Liver (tissue), 9 donors: ENCODE data around the gene ANKRD11. TPM values are rescaled to one million over a fixed set of nuclear protein-coding genes. Genes with fewer than 3 reads are reported as not detected.
A peak's percentile ranks its signal among the peaks of the same experiment; 100 is the strongest.

Source experiments
- DNase-seq: peaks from one replicate; pipeline ENCODE4 v3.0.0-alpha.2; 2017; ENCODE audit warnings: low spot score
- H3K27ac ChIP-seq, 2 donors: one replicate each; pipeline ENCODE4 v1.7.0; 2013; ENCODE audit warnings: inconsistent platforms in 2 of 2, low read length in 2 of 2, control low read depth in 1 of 2, low read depth in 1 of 2, mild to moderate bottlenecking in 1 of 2
- H3K27me3 ChIP-seq, 4 donors: one replicate each; pipeline versions ENCODE4 v1.6.1 to v1.7.0; 2013; ENCODE audit warnings: low read length in 3 of 4, inconsistent platforms in 1 of 4, mild to moderate bottlenecking in 1 of 4, moderate library complexity in 1 of 4; ENCODE audit not compliant: control insufficient read depth in 4 of 4, insufficient read depth in 4 of 4
- H3K36me3 ChIP-seq, 4 donors: one replicate each; pipeline versions ENCODE4 v1.6.1 to v1.7.0; 2013; ENCODE audit warnings: low read length in 3 of 4, mild to moderate bottlenecking in 3 of 4, low read depth in 1 of 4, moderate library complexity in 1 of 4; ENCODE audit not compliant: control insufficient read depth in 4 of 4, insufficient read depth in 3 of 4
- H3K4me1 ChIP-seq, 4 donors: one replicate each; pipeline versions ENCODE4 v1.6.1 to v1.7.0; 2013; ENCODE audit warnings: low read length in 3 of 4, mild to moderate bottlenecking in 3 of 4, moderate library complexity in 1 of 4; ENCODE audit not compliant: control insufficient read depth in 4 of 4, insufficient read depth in 4 of 4
- H3K4me3 ChIP-seq, 3 donors: one replicate each; pipeline versions ENCODE4 v1.6.1 to v1.7.0; 2013; ENCODE audit warnings: low read length in 3 of 3, control low read depth in 1 of 3, low read depth in 1 of 3, mild to moderate bottlenecking in 1 of 3
- H3K9ac ChIP-seq, 2 donors: one replicate each; pipeline ENCODE4 v1.7.0; 2013; ENCODE audit warnings: low read length in 2 of 2, mild to moderate bottlenecking in 2 of 2, moderate library complexity in 2 of 2, control low read depth in 1 of 2, low read depth in 1 of 2
- H3K9me3 ChIP-seq, 4 donors: one replicate each; pipeline versions ENCODE4 v1.6.1 to v1.7.0; 2013; ENCODE audit warnings: low read length in 3 of 4; ENCODE audit not compliant: control insufficient read depth in 4 of 4
- EGR1 ChIP-seq, 2 donors: IDR thresholded peaks; 2 replicates each; pipeline ENCODE4 v1.6.1; 2016 to 2018; ENCODE audit warnings: antibody characterized with exemption in 2 of 2, low read depth in 2 of 2
- FOXA1 ChIP-seq: IDR thresholded peaks from 2 replicates; pipeline ENCODE4 v1.6.1; 2016; ENCODE audit warnings: antibody characterized with exemption
- FOXA2 ChIP-seq: IDR thresholded peaks from 2 replicates; pipeline ENCODE4 v1.6.1; 2016; ENCODE audit warnings: antibody characterized with exemption
- GABPA ChIP-seq, 2 donors: IDR thresholded peaks in 1 of 2; conservative IDR thresholded peaks in 1 of 2; 2 replicates each; pipeline ENCODE4 v1.6.1; 2016; ENCODE audit warnings: antibody characterized with exemption in 2 of 2, mild to moderate bottlenecking in 1 of 2, moderate library complexity in 1 of 2
- HNF4A ChIP-seq, 2 donors: conservative IDR thresholded peaks; 2 replicates each; pipeline ENCODE4 v1.6.1; 2016; ENCODE audit warnings: antibody characterized with exemption in 2 of 2, mild to moderate bottlenecking in 2 of 2
- HNF4G ChIP-seq: IDR thresholded peaks from 2 replicates; pipeline ENCODE4 v1.6.1; 2016; ENCODE audit warnings: antibody characterized with exemption
- JUND ChIP-seq, 2 donors: IDR thresholded peaks; 2 replicates each; pipeline ENCODE4 v1.6.1; 2016; ENCODE audit warnings: antibody characterized with exemption in 2 of 2
- RAD21 ChIP-seq, 2 donors: IDR thresholded peaks; 2 replicates each; pipeline ENCODE4 v1.6.1; 2016; ENCODE audit warnings: antibody characterized with exemption in 2 of 2, mild to moderate bottlenecking in 2 of 2
- RXRA ChIP-seq, 2 donors: IDR thresholded peaks; 2 replicates each; pipeline ENCODE4 v1.6.1; 2017 to 2018; ENCODE audit warnings: antibody characterized with exemption in 2 of 2, mild to moderate bottlenecking in 1 of 2
- SP1 ChIP-seq: IDR thresholded peaks from 2 replicates; pipeline ENCODE4 v1.6.1; 2018; ENCODE audit warnings: antibody characterized with exemption, mild to moderate bottlenecking
- TAF1 ChIP-seq: conservative IDR thresholded peaks from 2 replicates; pipeline ENCODE4 v1.6.1; 2016; ENCODE audit warnings: antibody characterized with exemption, mild to moderate bottlenecking
- YY1 ChIP-seq: IDR thresholded peaks from 2 replicates; pipeline ENCODE4 v1.6.1; 2016; ENCODE audit warnings: antibody characterized with exemption, mild to moderate bottlenecking
- WGBS: extraction: QIAGEN DNeasy Blood & Tissue Kit; methylation state at CpG from one replicate; pipeline ENCODE4 v1.1.7; 2013; 5-methylcytosine and 5-hydroxymethylcytosine counted together
- polyA plus RNA-seq, 2 donors: library from polyadenylated mRNA; stranded (reverse) in 1 of 2; unstranded in 1 of 2; fragments of 200-250 nt in 1 of 2; fragments of >200 nt in 1 of 2; fragmentation: Nextera tagmentation in 1 of 2; extraction: Ambion mirVana in 1 of 2; gene quantifications; one replicate each; pipeline versions ENCODE4 v1.2.1 to v1.2.3, GENCODE V29; 2013 to 2015
- total RNA-seq, 2 donors: library from RNA; depleted of rRNA; stranded (reverse); fragments of >200 nt; gene quantifications; one replicate each; pipeline ENCODE4 v1.2.3, GENCODE V29; 2014
- TF ChIP-seq, protein P1 (sequence below): IDR thresholded peaks from 2 replicates; pipeline ENCODE4 v1.6.1; 2016; ENCODE audit warnings: antibody characterized with exemption
- TF ChIP-seq, protein P2 (sequence below): IDR thresholded peaks from 2 replicates; pipeline ENCODE4 v1.6.1; 2016; ENCODE audit warnings: antibody characterized with exemption
- TF ChIP-seq, protein P3 (sequence below): IDR thresholded peaks from 2 replicates; pipeline ENCODE4 v1.6.1; 2016; ENCODE audit warnings: antibody characterized with exemption, mild to moderate bottlenecking
- TF ChIP-seq, protein P4 (sequence below): IDR thresholded peaks from 2 replicates; pipeline ENCODE4 v1.6.1; 2016; ENCODE audit warnings: antibody characterized with exemption
- TF ChIP-seq, protein P5 (sequence below): fragments of 150-350 bp; IDR thresholded peaks from 2 replicates; pipeline ENCODE4 v1.5.1; 2017; ENCODE audit warnings: improper control_type of control experiment, low read depth, low read length; ENCODE audit not compliant: missing input control
- donor health status: healthy.
- donor health status: healthy.
- donor health status: healthy.
- donor health status: healthy.
- donor health status: healthy.

The ANKRD11 gene
- total and polyA plus RNA-seq, 4 donors, result 16.3 to 55.1 (median 28.0) TPM

DNA sequence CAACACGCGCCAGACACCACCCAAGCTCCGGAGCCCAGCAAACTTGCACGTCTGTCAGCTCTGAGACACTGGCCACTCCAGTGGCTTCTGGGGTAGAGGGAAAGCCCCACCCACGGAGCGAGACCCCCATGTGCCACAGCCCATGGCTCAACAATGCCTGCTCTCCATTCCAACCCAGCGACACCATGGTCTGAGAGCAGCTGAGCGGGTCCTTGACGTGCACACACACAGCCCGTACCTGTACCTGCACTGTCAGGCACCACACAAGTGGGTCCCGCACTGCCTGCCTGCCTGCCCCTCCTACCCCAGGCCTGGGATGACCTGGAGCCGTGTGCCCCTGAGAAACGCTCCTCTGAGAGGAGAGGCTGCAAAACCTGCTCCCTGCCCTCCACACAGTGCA is 195.9 kb downstream of the ANKRD11 start:
- Histone ChIP-seq H3K27me3 (no peaks in the 10 kb centered on the region), H3K27ac (no peak overlapping the region), H3K4me1 (no peaks in the 10 kb centered on the region), H3K9me3 (no peaks in the 10 kb centered on the region), H3K4me3 (no peak overlapping the region), H3K36me3 (peaks cover 3 to 13% (median 6%) of the 10 kb centered on the region in 4 donors), H3K9ac (no peak overlapping the region)
- no peak for TF ChIP-seq GABPA (IDR thresholded peaks at IDR 0.05 in 1 of 2, conservative IDR thresholded peaks at IDR 0.05 in 1 of 2)
- no peak for TF ChIP-seq RXRA (IDR thresholded peaks at IDR 0.05)
- no peak for TF ChIP-seq EGR1 (IDR thresholded peaks at IDR 0.05; ENCODE audit: low read depth in 2 of 2)
- TF ChIP-seq HNF4G, result no peak
- DNase-seq, result no peak
- 93% methylated on average over 13 of the region's 13 CpGs for WGBS

DNA sequence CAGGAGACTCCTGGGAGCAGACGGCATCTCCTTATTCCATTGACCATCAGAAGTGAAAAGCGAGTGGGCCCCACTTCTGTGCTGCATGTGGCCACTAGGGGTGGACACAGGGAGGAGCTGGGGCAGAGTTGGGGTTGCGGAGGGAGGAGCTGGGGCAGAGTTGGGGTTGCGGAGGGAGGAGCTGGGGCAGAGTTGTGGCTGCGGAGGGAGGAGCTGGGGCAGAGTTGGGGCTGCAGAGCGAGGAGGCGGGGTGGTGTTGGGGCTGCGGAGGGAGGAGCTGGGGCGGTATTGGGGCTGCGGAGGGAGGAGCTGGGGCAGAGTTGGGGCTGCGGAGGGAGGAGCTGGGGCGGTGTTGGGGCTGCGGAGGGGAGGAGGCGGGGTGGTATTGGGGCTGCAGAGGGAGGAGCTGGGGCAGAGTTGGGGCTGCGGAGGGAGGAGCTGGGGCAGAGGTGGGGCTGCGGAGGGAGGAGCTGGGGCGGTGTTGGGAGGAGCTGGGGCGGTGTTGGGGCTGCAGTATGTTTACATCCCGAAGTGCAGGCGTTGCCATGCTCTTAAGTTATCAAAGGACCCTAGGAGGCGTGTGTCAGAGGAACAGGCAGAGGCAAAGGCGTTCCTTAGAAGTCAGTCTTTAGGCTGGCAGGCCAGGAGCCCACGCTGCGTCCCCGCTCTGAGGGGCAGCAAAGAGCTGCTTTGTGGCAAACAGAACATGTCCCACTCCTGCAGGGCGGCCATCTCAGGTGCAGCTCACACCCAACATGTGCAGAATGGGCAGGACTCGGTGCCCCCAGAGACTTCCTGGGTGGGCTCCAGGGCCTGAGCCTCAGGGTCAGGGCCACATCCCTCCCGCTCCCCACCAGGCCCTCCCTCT is 196.9 kb downstream of the ANKRD11 start:
- peak; percentile 50 for DNase-seq
- H3K36me3 ChIP-seq, result peaks cover 3 to 18% (median 6%) of the 10 kb centered on the region in 4 donors

More for the DNA sequence above, 196.9 kb downstream of the ANKRD11 start:
- Histone ChIP-seq H3K4me3 (no peak overlapping the region), H3K27ac (no peak overlapping the region), H3K9ac (no peak overlapping the region), H3K9me3 (no peaks in the 10 kb centered on the region), H3K4me1 (no peaks in the 10 kb centered on the region), H3K27me3 (no peaks in the 10 kb centered on the region)
- WGBS, result 93% methylated on average over 28 of the region's 28 CpGs
- no peak for TF ChIP-seq YY1
- TF ChIP-seq EGR1 (IDR thresholded peaks at IDR 0.05; ENCODE audit: low read depth in 2 of 2), result no peak
- TF ChIP-seq, protein P1, sequence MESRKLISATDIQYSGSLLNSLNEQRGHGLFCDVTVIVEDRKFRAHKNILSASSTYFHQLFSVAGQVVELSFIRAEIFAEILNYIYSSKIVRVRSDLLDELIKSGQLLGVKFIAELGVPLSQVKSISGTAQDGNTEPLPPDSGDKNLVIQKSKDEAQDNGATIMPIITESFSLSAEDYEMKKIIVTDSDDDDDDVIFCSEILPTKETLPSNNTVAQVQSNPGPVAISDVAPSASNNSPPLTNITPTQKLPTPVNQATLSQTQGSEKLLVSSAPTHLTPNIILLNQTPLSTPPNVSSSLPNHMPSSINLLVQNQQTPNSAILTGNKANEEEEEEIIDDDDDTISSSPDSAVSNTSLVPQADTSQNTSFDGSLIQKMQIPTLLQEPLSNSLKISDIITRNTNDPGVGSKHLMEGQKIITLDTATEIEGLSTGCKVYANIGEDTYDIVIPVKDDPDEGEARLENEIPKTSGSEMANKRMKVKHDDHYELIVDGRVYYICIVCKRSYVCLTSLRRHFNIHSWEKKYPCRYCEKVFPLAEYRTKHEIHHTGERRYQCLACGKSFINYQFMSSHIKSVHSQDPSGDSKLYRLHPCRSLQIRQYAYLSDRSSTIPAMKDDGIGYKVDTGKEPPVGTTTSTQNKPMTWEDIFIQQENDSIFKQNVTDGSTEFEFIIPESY, result no peak
- no peak for TF ChIP-seq FOXA1
- TF ChIP-seq FOXA2, result no peak
- TF ChIP-seq, protein P2, sequence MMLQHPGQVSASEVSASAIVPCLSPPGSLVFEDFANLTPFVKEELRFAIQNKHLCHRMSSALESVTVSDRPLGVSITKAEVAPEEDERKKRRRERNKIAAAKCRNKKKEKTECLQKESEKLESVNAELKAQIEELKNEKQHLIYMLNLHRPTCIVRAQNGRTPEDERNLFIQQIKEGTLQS, result no peak
- no peak for TF ChIP-seq SP1
- TF ChIP-seq, protein P3, sequence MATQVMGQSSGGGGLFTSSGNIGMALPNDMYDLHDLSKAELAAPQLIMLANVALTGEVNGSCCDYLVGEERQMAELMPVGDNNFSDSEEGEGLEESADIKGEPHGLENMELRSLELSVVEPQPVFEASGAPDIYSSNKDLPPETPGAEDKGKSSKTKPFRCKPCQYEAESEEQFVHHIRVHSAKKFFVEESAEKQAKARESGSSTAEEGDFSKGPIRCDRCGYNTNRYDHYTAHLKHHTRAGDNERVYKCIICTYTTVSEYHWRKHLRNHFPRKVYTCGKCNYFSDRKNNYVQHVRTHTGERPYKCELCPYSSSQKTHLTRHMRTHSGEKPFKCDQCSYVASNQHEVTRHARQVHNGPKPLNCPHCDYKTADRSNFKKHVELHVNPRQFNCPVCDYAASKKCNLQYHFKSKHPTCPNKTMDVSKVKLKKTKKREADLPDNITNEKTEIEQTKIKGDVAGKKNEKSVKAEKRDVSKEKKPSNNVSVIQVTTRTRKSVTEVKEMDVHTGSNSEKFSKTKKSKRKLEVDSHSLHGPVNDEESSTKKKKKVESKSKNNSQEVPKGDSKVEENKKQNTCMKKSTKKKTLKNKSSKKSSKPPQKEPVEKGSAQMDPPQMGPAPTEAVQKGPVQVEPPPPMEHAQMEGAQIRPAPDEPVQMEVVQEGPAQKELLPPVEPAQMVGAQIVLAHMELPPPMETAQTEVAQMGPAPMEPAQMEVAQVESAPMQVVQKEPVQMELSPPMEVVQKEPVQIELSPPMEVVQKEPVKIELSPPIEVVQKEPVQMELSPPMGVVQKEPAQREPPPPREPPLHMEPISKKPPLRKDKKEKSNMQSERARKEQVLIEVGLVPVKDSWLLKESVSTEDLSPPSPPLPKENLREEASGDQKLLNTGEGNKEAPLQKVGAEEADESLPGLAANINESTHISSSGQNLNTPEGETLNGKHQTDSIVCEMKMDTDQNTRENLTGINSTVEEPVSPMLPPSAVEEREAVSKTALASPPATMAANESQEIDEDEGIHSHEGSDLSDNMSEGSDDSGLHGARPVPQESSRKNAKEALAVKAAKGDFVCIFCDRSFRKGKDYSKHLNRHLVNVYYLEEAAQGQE, result no peak
- no peak for TF ChIP-seq RXRA (IDR thresholded peaks at IDR 0.05)
- no peak for TF ChIP-seq TAF1
- TF ChIP-seq HNF4A (conservative IDR thresholded peaks at IDR 0.05), result no peak
- no peak for TF ChIP-seq RAD21 (IDR thresholded peaks at IDR 0.05)
- TF ChIP-seq JUND (IDR thresholded peaks at IDR 0.05), result no peak
- no peak for TF ChIP-seq HNF4G
- TF ChIP-seq, protein P4, sequence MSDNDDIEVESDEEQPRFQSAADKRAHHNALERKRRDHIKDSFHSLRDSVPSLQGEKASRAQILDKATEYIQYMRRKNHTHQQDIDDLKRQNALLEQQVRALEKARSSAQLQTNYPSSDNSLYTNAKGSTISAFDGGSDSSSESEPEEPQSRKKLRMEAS, result no peak
- TF ChIP-seq, protein P5, sequence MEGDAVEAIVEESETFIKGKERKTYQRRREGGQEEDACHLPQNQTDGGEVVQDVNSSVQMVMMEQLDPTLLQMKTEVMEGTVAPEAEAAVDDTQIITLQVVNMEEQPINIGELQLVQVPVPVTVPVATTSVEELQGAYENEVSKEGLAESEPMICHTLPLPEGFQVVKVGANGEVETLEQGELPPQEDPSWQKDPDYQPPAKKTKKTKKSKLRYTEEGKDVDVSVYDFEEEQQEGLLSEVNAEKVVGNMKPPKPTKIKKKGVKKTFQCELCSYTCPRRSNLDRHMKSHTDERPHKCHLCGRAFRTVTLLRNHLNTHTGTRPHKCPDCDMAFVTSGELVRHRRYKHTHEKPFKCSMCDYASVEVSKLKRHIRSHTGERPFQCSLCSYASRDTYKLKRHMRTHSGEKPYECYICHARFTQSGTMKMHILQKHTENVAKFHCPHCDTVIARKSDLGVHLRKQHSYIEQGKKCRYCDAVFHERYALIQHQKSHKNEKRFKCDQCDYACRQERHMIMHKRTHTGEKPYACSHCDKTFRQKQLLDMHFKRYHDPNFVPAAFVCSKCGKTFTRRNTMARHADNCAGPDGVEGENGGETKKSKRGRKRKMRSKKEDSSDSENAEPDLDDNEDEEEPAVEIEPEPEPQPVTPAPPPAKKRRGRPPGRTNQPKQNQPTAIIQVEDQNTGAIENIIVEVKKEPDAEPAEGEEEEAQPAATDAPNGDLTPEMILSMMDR, result no peak
- TF ChIP-seq GABPA (IDR thresholded peaks at IDR 0.05 in 1 of 2, conservative IDR thresholded peaks at IDR 0.05 in 1 of 2), result no peak
